SK-N-MC (cell line): ENCODE results near the gene UNC93B1.
"Not testable (repeated sequence)": the region's sequence is repeated elsewhere in the genome, so short reads cannot be mapped to it uniquely, and the experiment has no call there.

Source experiments
- EZH2 ChIP-seq: fragments of 200-600 bp; sonication (generic); IDR thresholded peaks from one replicate; pipeline ENCODE4 v1.6.1; 2017; ENCODE audit warnings: antibody characterized with exemption
- POLR2AphosphoS5 ChIP-seq: IDR thresholded peaks from 2 replicates; pipeline ENCODE4 v1.6.1; 2012; ENCODE audit warnings: mild to moderate bottlenecking, low read depth, low read length, borderline replicate concordance

- TF ChIP-seq POLR2AphosphoS5, EZH2: not testable (repeated sequence)
These were observed 38.0 kb downstream of the UNC93B1 start for GRCh38 chr11:67965830-67966348.
